HepG2 (cell line): ENCODE data around the gene IRF3. TPM values are rescaled to one million over a fixed set of nuclear protein-coding genes. Genes with fewer than 3 reads are reported as not detected.

Experiments used
- ATAC-seq: fragments of 200-7000 bp; cut with Tn5 transposase; 3 replicates; pipeline ENCODE4 v1.9.1; 2020; ENCODE audit warnings: mild to moderate bottlenecking, moderate library complexity
- BruUV-seq: library from RNA; stranded (reverse); fragments of 400-500 nt; replicated peaks from 2 replicates; lab custom pipeline; 2021; lab: Mats Ljungman, UMichigan
- CTCF ChIA-PET: fragments of 300-600 bp; formaldehyde crosslinking; extraction: SDS; loops from one replicate; lab custom pipeline; 2021; ENCODE audit warnings: low total read pairs, inconsistent platforms, low intra/inter-chr PET ratio; lab: Yijun Ruan, JAX
- POLR2A ChIA-PET: fragments of 350-600 bp; sonication (Branson Sonifier 250); formaldehyde crosslinking; loops from one replicate; lab custom pipeline; 2020; ENCODE audit warnings: antibody characterized with exemption, inconsistent platforms; lab: Yijun Ruan, JAX
- DNase-seq: peaks from one replicate; pipeline ENCODE4 v3.0.0-alpha.2; 2015; ENCODE audit warnings: low spot score
- FAIRE-seq: peaks from 3 replicates; lab custom pipeline; 2011; peaks lifted over from hg19 to GRCh38; lab: Jason Lieb, UNC
- H2AFZ ChIP-seq: one replicate; pipeline ENCODE4 v1.6.1; 2011; ENCODE audit warnings: low read length, inconsistent platforms
- H3K27ac ChIP-seq: fragments of 300-600 bp; 3 replicates; pipeline ENCODE4 v1.8.0; 2011; ENCODE audit warnings: mixed run types, mild to moderate bottlenecking, mixed read lengths, low read length, inconsistent platforms; ENCODE audit not compliant: insufficient read depth; ENCODE audit errors: extremely low read length
- H3K27me3 ChIP-seq, 2 experiments: fragments of 200-600 bp in 1 of 2; 2 replicates in 1 of 2; 3 replicates in 1 of 2; pipeline versions ENCODE4 v1.6.0 to v1.8.0; 2011; ENCODE audit warnings: low read length in 2 of 2, mild to moderate bottlenecking in 2 of 2, moderate library complexity in 2 of 2, inconsistent platforms in 1 of 2; ENCODE audit not compliant: insufficient read depth in 2 of 2, control insufficient read depth in 1 of 2
- H3K36me3 ChIP-seq, 2 experiments: fragments of 200-600 bp in 1 of 2; replicated peaks in 1 of 2; 2 replicates in 1 of 2; 3 replicates in 1 of 2; pipeline versions ENCODE4 v1.5.1 to v1.8.0; 2011; ENCODE audit warnings: low read length in 2 of 2, inconsistent platforms in 1 of 2; ENCODE audit not compliant: insufficient read depth in 2 of 2, control insufficient read depth in 1 of 2
- H3K4me1 ChIP-seq: 2 replicates; pipeline ENCODE4 v1.5.1; 2012; ENCODE audit warnings: low read length, inconsistent platforms; ENCODE audit not compliant: insufficient read depth
- H3K4me2 ChIP-seq: 2 replicates; pipeline ENCODE4 v1.6.0; 2011; ENCODE audit warnings: low read depth, low read length, inconsistent platforms
- H3K4me3 ChIP-seq, 3 experiments: fragments of 200-600 bp in 1 of 3; sonication (generic), shearing (Covaris generic) in 1 of 3; replicated peaks in 1 of 3; 2 replicates each; pipeline ENCODE4 v1.5.1; 2011 to 2016; ENCODE audit warnings: low read length in 3 of 3, inconsistent platforms in 2 of 3, low read depth in 2 of 3, mild to moderate bottlenecking in 2 of 3, control low read depth in 1 of 3, mixed read lengths in 1 of 3; ENCODE audit not compliant: insufficient read depth in 1 of 3
- H3K79me2 ChIP-seq: one replicate; pipeline ENCODE4 v1.6.1; 2011; ENCODE audit warnings: low read length, inconsistent platforms; ENCODE audit not compliant: insufficient read depth
- H3K9ac ChIP-seq: 2 replicates; pipeline ENCODE4 v1.6.0; 2011; ENCODE audit warnings: mild to moderate bottlenecking, low read depth, low read length, inconsistent platforms; ENCODE audit not compliant: insufficient read depth
- H3K9me3 ChIP-seq: 2 replicates; pipeline ENCODE4 v1.5.1; 2012; ENCODE audit warnings: mild to moderate bottlenecking, low read length
- H4K20me1 ChIP-seq: 2 replicates; pipeline ENCODE4 v1.6.0; 2011; ENCODE audit warnings: inconsistent platforms, mild to moderate bottlenecking, low read length, moderate library complexity; ENCODE audit not compliant: insufficient read depth
- AGO2 ChIP-seq: fragments of 200-400 bp; formaldehyde crosslinking; optimal IDR thresholded peaks from 2 replicates; pipeline ENCODE3; 2017; ENCODE audit warnings: mild to moderate bottlenecking, low read depth, low read length, moderate library complexity
- CTCF ChIP-seq: sonication (generic); formaldehyde crosslinking; IDR thresholded peaks from 2 replicates; pipeline ENCODE4 v1.5.0; 2020; ENCODE audit warnings: mild to moderate bottlenecking, missing genetic modification reagents, moderate library complexity
- MTA1 ChIP-seq: sonication (generic); formaldehyde crosslinking; IDR thresholded peaks from 2 replicates; pipeline ENCODE4 v1.4.0; 2020; ENCODE audit warnings: missing genetic modification reagents, mild to moderate bottlenecking, borderline replicate concordance
- POLR2A ChIP-seq, 2 experiments: IDR thresholded peaks; 2 replicates each; pipeline ENCODE4 v1.6.1; 2011; ENCODE audit warnings: low read depth in 2 of 2, low read length in 2 of 2, mild to moderate bottlenecking in 1 of 2, moderate library complexity in 1 of 2; ENCODE audit not compliant: insufficient read depth in 1 of 2
- SSRP1 ChIP-seq: IDR thresholded peaks from 2 replicates; pipeline ENCODE4 v1.6.1; 2016; ENCODE audit warnings: control low read depth
- THAP11 ChIP-seq: IDR thresholded peaks from 2 replicates; pipeline ENCODE4 v1.6.1; 2016; ENCODE audit warnings: missing biosample characterization, missing genetic modification reagents
- ZBTB4 ChIP-seq: sonication (generic); formaldehyde crosslinking; IDR thresholded peaks from 2 replicates; pipeline ENCODE4 v1.4.0; 2020; ENCODE audit warnings: missing genetic modification reagents, mild to moderate bottlenecking, borderline replicate concordance
- ZMAT3 ChIP-seq: sonication (generic); formaldehyde crosslinking; conservative IDR thresholded peaks from 2 replicates; pipeline ENCODE4 v1.7.0; 2021; ENCODE audit warnings: missing genetic modification reagents
- ZZZ3 ChIP-seq: sonication (generic); formaldehyde crosslinking; IDR thresholded peaks from 2 replicates; pipeline ENCODE4 v1.4.0; 2020; ENCODE audit warnings: missing genetic modification reagents, mild to moderate bottlenecking, borderline replicate concordance
- WGBS: methylation state at CpG from one replicate; pipeline ENCODE4 v1.1.6; 2017; ENCODE audit warnings: low lambda C conversion rate; 5-methylcytosine and 5-hydroxymethylcytosine counted together
- in situ Hi-C: cut with HindIII; loops from 2 replicates; pipeline ENCODE4 v1.10.0; 2017; ENCODE audit warnings: low pct_unique_long_range_greater_than_20kb; ENCODE audit not compliant: extremely low pct_ligation_motif_present
- intact Hi-C: fragments of 100-400 bp; cut with micrococcal nuclease; formaldehyde crosslinking; loops from one replicate; pipeline ENCODE4 v1.10.0; 2022; ENCODE audit not compliant: unreplicated experiment
- polyA plus RNA-seq, 8 experiments: library from polyadenylated mRNA; depleted of rRNA in 3 of 8; stranded (reverse) in 7 of 8; unstranded in 1 of 8; fragments of >200 nt; fragmentation: Illumina TruSeq in 4 of 8; extraction: Trizol in 4 of 8; gene quantifications; 2 replicates each; pipeline versions ENCODE4 v1.2.1 to v1.2.3, GENCODE V29; 2011 to 2016; ENCODE audit warnings: low read depth in 4 of 8, missing spikeins in 1 of 8, mixed read lengths in 1 of 8; ENCODE audit not compliant: insufficient read depth in 1 of 8
- total RNA-seq, 5 experiments: library from RNA; depleted of rRNA; stranded (reverse); fragments of >200 nt; fragmentation: Illumina TruSeq; extraction: Trizol; gene quantifications; 2 replicates each; pipeline ENCODE4 v1.2.3, GENCODE V29; 2016; ENCODE audit warnings: low read depth in 1 of 5
- TF ChIP-seq, protein P1 (sequence below): sonication (generic); formaldehyde crosslinking; IDR thresholded peaks from 2 replicates; pipeline ENCODE4 v1.4.0; 2020; ENCODE audit warnings: missing genetic modification reagents

The IRF3 gene
- total and polyA plus RNA-seq, 2 of the 13 experiments (the other 11 are each of a cell fraction or from before 2014, with no cell fraction given): 61.9 to 65.5 TPM

- no peak for TF ChIP-seq ZMAT3
- no peak for TF ChIP-seq ZZZ3 (CRISPR knock-in tag)
These were observed 19.7 kb downstream of the IRF3 start (continued) for GRCh38 chr19:49645995-49646394.

DNA sequence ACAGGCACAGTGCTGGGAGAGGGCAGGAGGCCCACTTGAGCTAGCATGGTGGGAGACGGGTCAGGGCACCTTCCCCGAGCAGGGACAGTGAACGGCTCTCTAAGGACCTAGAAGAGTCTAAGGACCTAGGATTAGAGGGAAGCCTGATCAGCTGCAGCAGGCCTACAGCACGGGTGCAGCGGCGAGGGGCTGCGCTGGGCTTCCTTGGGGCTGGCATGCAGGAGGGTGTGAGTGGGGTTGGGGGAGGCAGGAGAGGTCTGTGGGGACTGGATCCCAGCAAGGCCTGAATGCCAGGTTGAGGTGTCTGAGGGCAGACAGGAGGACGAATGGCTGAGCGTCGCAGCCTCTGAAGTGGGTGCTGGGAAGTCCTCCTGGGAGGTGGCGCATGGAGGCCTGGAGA, 20.1 kb downstream of the IRF3 start:
- TF ChIP-seq AGO2: peak; percentile 50
- TF ChIP-seq, protein P1, sequence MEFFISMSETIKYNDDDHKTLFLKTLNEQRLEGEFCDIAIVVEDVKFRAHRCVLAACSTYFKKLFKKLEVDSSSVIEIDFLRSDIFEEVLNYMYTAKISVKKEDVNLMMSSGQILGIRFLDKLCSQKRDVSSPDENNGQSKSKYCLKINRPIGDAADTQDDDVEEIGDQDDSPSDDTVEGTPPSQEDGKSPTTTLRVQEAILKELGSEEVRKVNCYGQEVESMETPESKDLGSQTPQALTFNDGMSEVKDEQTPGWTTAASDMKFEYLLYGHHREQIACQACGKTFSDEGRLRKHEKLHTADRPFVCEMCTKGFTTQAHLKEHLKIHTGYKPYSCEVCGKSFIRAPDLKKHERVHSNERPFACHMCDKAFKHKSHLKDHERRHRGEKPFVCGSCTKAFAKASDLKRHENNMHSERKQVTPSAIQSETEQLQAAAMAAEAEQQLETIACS (CRISPR knock-in tag): no peak
- H3K27ac ChIP-seq: no peak overlapping the region
- H3K4me2 ChIP-seq: no peak overlapping the region
- H4K20me1 ChIP-seq: no peaks in the 10 kb centered on the region
- WGBS: 97% methylated on average over 10 of the region's 11 CpGs
- peaks cover 14 to 15% of the 10 kb centered on the region in 2 experiments; a peak in 3 of 5 replicates for H3K36me3 ChIP-seq
- no peaks in the 10 kb centered on the region for H3K9me3 ChIP-seq
- ATAC-seq (no peak), DNase-seq (no peak), FAIRE-seq (no peak)
- no peak overlapping the region for H3K9ac ChIP-seq
- no peak overlapping the region for H2AFZ ChIP-seq
- H3K79me2 ChIP-seq: peaks cover 31% of the 10 kb centered on the region
- ChIA-PET CTCF (no interaction called here), POLR2A (interaction anchor here (1.4 to 5.8 kb wide), 2 partner anchors 18 to 31 kb away, joined by 4 to 24 read pairs; partner anchors contain the start of gene PRMT1)
- BruUV-seq: no TSS peak
- H3K4me3 ChIP-seq: no peak overlapping the region
- H3K27me3 ChIP-seq: no peaks in the 10 kb centered on the region
- intact Hi-C loops: no loop called here
- in situ Hi-C loops: no loop called here
- peaks cover 40% of the 10 kb centered on the region for H3K4me1 ChIP-seq

DNA sequence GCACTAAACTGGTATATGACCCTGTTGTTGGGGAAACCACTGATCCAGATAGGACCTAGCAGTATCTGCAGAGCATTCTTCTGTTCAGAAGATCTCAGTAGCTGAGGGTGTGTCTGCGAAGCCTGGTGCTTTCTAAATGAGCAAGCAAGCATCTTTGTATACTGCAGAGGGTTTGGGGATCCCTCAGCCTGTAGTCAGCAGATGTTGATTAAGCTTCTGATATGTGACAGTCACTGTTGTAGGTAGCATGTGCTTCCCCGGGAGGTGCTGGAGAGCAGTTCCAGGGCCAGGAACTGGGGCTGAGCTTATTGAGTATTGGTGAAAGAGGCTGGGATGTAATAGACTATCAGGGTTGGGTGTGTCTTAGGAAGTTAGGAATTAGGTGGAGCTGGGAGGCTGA, 22.2 kb downstream of the IRF3 start:
- intact Hi-C loops: loop anchor here (5.0 kb wide), 1 partner anchor 34 kb away; the partner anchor contains the start of gene PRMT1
- TF ChIP-seq SSRP1 (CRISPR knock-in tag) (no peak), CTCF (CRISPR knock-in tag) (no peak), POLR2A (IDR thresholded peaks at IDR 0.05; ENCODE audit: insufficient read depth in 1 of 2, low read depth in 2 of 2, low read length in 2 of 2) (0 out of 4 replicates have a peak, but pooled peaks of 1 of the 2 experiments have one; percentile 7), ZBTB4 (CRISPR knock-in tag) (no peak), THAP11 (CRISPR knock-in tag) (peak; percentile 25; the same call in 1 of the 2 replicates), MTA1 (CRISPR knock-in tag) (no peak)

More for the DNA sequence above, 22.2 kb downstream of the IRF3 start:
- H3K27ac ChIP-seq: peak overlapping the region; percentile 86
- 79% methylated on average over 2 of the region's 2 CpGs for WGBS
- peak; percentile 36 for FAIRE-seq
- H3K4me1 ChIP-seq: peaks cover 52% of the 10 kb centered on the region
- H3K27me3 ChIP-seq: no peaks in the 10 kb centered on the region; a peak in 1 of 5 replicates
- no peak for DNase-seq
- H3K9me3 ChIP-seq: no peaks in the 10 kb centered on the region
- no peaks in the 10 kb centered on the region for H4K20me1 ChIP-seq
- peak overlapping the region; percentile 82 for H3K4me2 ChIP-seq
- peak overlapping the region; percentile 99 for H3K9ac ChIP-seq
- H3K36me3 ChIP-seq: peaks cover 7 to 9% of the 10 kb centered on the region in 2 experiments; a peak in 3 of 5 replicates
- no peak for ATAC-seq
- no peak overlapping the region for H2AFZ ChIP-seq
- ChIA-PET POLR2A (interaction anchor here (1.1 to 4.6 kb wide), 5 partner anchors 14 to 191 kb away, joined by 5 to 92 read pairs (median 6); partner anchors contain the start of genes ALDH16A1, BCL2L12, IRF3 and PRMT1), CTCF (interaction anchor here (1.3 kb wide), 1 partner anchor 33 kb away, joined by 3 read pairs; no protein-coding TSS in a partner anchor)
- BruUV-seq: no TSS peak
- peak overlapping the region in 2 of 3 experiments; percentile 20 to 85; a peak in 2 of 6 replicates for H3K4me3 ChIP-seq
- in situ Hi-C loops: no loop called here
- H3K79me2 ChIP-seq: peaks cover 31% of the 10 kb centered on the region
